Ishikawa (cell line): ENCODE results near the gene DLGAP4.

ENCODE experiments used
- CEBPB ChIP-seq: IDR thresholded peaks from 2 replicates; pipeline ENCODE4 v1.6.1; 2012
- CREB1 ChIP-seq: IDR thresholded peaks from 2 replicates; pipeline ENCODE4 v1.6.1; 2012; ENCODE audit warnings: low read depth
- EGR1 ChIP-seq: IDR thresholded peaks from 2 replicates; pipeline ENCODE4 v1.6.1; 2012
- EP300 ChIP-seq: IDR thresholded peaks from 2 replicates; pipeline ENCODE4 v1.6.1; 2012; ENCODE audit warnings: borderline replicate concordance
- FOXM1 ChIP-seq: IDR thresholded peaks from 2 replicates; pipeline ENCODE4 v1.6.1; 2012; ENCODE audit warnings: low read depth, borderline replicate concordance
- NFIC ChIP-seq: IDR thresholded peaks from 2 replicates; pipeline ENCODE4 v1.6.1; 2012
- RAD21 ChIP-seq: IDR thresholded peaks from 2 replicates; pipeline ENCODE4 v1.6.1; 2012; ENCODE audit warnings: low read depth
- REST ChIP-seq: IDR thresholded peaks from 2 replicates; pipeline ENCODE4 v1.6.1; 2012; ENCODE audit warnings: low read depth, mild to moderate bottlenecking
- TAF1 ChIP-seq: IDR thresholded peaks from 2 replicates; pipeline ENCODE4 v1.6.1; 2012; ENCODE audit warnings: low read depth, mild to moderate bottlenecking
- TCF12 ChIP-seq: IDR thresholded peaks from 2 replicates; pipeline ENCODE4 v1.6.1; 2012; ENCODE audit warnings: low read depth
- TEAD4 ChIP-seq: IDR thresholded peaks from 2 replicates; pipeline ENCODE4 v1.6.1; 2012
- YY1 ChIP-seq: IDR thresholded peaks from 2 replicates; pipeline ENCODE4 v1.6.1; 2012; ENCODE audit warnings: low read depth
- ZBTB7A ChIP-seq: IDR thresholded peaks from 2 replicates; pipeline ENCODE4 v1.6.1; 2012; ENCODE audit warnings: low read depth
- TF ChIP-seq, protein P1 (sequence below): IDR thresholded peaks from 2 replicates; pipeline ENCODE4 v1.6.1; 2012
- TF ChIP-seq, protein P2 (sequence below): IDR thresholded peaks from 2 replicates; pipeline ENCODE4 v1.6.1; 2012

DLGAP4 gene

GRCh38 chr20:36367370-36367745 is 61.2 kb downstream of the DLGAP4 start:
- TF ChIP-seq EP300 (no peak), FOXM1 (no peak), TAF1 (no peak), NFIC (no peak), CEBPB (no peak), YY1 (no peak), EGR1 (no peak), TCF12 (no peak), TEAD4 (no peak), ZBTB7A (no peak)
- TF ChIP-seq, protein P1, sequence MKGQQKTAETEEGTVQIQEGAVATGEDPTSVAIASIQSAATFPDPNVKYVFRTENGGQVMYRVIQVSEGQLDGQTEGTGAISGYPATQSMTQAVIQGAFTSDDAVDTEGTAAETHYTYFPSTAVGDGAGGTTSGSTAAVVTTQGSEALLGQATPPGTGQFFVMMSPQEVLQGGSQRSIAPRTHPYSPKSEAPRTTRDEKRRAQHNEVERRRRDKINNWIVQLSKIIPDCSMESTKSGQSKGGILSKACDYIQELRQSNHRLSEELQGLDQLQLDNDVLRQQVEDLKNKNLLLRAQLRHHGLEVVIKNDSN, result no peak
- TF ChIP-seq, protein P2, sequence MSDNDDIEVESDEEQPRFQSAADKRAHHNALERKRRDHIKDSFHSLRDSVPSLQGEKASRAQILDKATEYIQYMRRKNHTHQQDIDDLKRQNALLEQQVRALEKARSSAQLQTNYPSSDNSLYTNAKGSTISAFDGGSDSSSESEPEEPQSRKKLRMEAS, result no peak

DNA sequence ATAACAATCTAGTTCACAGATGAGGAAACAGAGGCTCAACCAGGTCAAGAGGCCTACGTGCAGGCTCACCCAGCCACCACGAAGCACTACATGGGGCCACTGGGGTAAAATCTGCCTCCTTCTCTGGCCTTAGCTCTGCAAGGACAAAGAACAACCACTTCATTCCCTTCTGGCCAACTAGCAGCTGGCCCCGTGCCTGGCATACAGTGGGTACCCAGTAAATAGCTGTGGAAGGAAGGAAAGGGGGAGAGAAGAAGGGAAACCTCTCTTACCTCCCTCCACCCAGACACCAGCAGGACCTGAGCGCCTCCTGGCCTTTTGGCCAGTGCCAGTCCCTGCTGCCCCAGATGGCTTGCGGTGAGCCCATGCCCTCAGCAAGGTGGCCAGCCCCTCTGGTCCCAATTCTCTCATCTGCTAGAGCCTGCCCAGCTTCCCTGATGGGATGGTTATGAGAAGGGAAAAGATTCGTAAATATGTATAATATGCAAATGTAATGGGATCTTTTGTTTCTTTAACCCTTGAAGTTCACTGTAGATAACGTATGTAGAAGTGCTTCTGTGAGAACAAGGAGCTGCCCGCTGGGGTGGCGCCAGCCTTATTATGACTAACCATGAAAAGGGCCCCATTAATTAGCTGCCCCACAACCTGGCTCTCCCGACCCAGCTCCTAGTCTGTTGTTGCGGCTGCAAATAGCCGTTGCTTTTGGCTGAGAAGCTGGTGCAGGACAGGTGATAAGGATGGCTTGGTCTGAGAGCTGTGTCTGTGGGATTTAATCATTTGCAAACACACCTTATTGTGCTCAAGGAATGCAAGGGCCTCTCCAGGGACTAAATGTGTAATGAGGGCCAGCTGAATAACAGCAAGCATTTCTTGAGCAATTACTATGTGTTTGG is 62.0 kb downstream of the DLGAP4 start:
- no peak for TF ChIP-seq EGR1
- TF ChIP-seq TCF12, result no peak
- TF ChIP-seq CREB1, result no peak
- no peak for TF ChIP-seq NFIC
- TF ChIP-seq, protein P2, result no peak
- no peak for TF ChIP-seq TEAD4
- TF ChIP-seq TAF1, result no peak
- TF ChIP-seq ZBTB7A, result no peak
- TF ChIP-seq REST, result no peak
- TF ChIP-seq EP300, result no peak
- TF ChIP-seq FOXM1, result no peak
- no peak for TF ChIP-seq YY1
- TF ChIP-seq RAD21, result no peak
- TF ChIP-seq, protein P1, result no peak
- no peak for TF ChIP-seq CEBPB

- no peak for TF ChIP-seq EGR1
- TF ChIP-seq RAD21, result no peak
- TF ChIP-seq TEAD4, result no peak
- TF ChIP-seq FOXM1, result no peak
- TF ChIP-seq REST, result no peak
- TF ChIP-seq, protein P1, result no peak
- no peak for TF ChIP-seq ZBTB7A
- TF ChIP-seq, protein P2, result no peak
- TF ChIP-seq TCF12, result no peak
- no peak for TF ChIP-seq NFIC
- TF ChIP-seq CEBPB, result no peak
- no peak for TF ChIP-seq TAF1
- TF ChIP-seq EP300, result no peak
- no peak for TF ChIP-seq YY1
- TF ChIP-seq CREB1, result no peak
Measured at GRCh38 chr20:36368869-36369268, 62.7 kb downstream of the DLGAP4 start.

- TF ChIP-seq YY1, result no peak
- TF ChIP-seq TEAD4, result no peak
- TF ChIP-seq TAF1, result no peak
- no peak for TF ChIP-seq FOXM1
- no peak for TF ChIP-seq ZBTB7A
Measured at GRCh38 chr20:36369739-36370138, 63.6 kb downstream of the DLGAP4 start.

DNA sequence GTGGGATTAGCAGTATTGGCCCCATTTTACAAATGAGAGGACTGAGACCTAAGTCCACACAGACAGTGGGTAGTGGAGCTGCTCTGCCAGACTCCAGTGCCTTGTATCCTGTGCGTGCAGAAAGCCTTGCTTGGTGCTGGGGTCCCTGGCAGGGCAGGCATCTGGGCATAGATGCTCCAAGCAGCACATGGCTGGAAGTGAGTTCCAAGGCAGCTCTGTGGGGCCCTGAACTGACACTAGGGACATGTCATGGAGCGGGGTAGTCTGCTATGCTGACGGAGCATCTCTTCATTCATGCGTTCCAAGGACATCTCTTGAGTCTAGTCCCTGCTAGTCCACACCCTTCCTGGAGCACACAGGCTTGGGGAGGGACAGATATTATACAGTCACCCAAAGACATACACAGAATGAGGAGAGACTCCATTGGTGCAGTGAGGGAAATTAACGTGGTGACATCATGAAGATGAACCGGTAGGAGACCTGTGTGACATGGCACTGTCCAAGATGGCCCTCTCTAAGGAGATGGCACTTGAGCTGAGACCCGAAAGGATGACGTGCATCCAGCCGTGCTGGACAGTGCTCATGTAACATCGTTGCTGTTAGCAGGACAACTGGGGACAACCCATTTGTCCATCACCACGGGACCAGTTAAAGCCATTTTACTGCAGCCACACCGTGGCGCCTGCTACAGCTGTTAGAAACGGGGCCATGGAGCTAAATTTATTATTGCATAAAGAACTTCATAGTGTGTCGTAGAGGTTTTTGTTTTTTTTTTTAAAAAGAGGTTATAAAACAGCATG is 65.1 kb downstream of the DLGAP4 start:
- TF ChIP-seq FOXM1, result no peak
- peak; percentile 16; the same call in 1 of the 2 replicates for TF ChIP-seq REST
